ENCODE measurements around the gene BLOC1S4.

BLOC1S4 gene

GRCh38 chr4:6733358-6734164, 17.6 kb downstream of the BLOC1S4 start:
- no peak for TF ChIP-seq CTCF (IDR thresholded peaks at IDR 0.05; ENCODE audit: low read depth, low read length, missing control alignments)
- H3K27ac ChIP-seq = no peak overlapping the region
- H3K27me3 ChIP-seq (replicated peaks) = no peaks in the 10 kb centered on the region
- in situ Hi-C loops (cut with HindIII; ENCODE audit: low pct_ligation_motif_present, low sequenced_read_pairs) = loop anchor here (25.0 kb wide), 1 partner anchor 129 kb away; no protein-coding TSS in a partner anchor
- DNase-seq = no peak
- no peaks in the 10 kb centered on the region for H3K36me3 ChIP-seq (replicated peaks)
- no peak overlapping the region for H3K4me3 ChIP-seq (ENCODE audit: low read depth, low read length)

- in situ Hi-C loops (cut with HindIII; ENCODE audit: low pct_ligation_motif_present, low sequenced_read_pairs) = loop anchor here (25.0 kb wide), 1 partner anchor 128 kb away; no protein-coding TSS in a partner anchor
- Histone ChIP-seq H3K27me3 (replicated peaks) (no peaks in the 10 kb centered on the region), H3K36me3 (replicated peaks) (no peaks in the 10 kb centered on the region), H3K4me3 (ENCODE audit: low read depth, low read length) (no peak overlapping the region), H3K27ac (no peak overlapping the region)
- no peak for DNase-seq
- TF ChIP-seq CTCF (IDR thresholded peaks at IDR 0.05; ENCODE audit: low read depth, low read length, missing control alignments) = no peak
Measured at GRCh38 chr4:6734165-6734786, 18.3 kb downstream of the BLOC1S4 start.

GRCh38 chr4:6739920-6740319, 23.9 kb downstream of the BLOC1S4 start:
- TF ChIP-seq CTCF (IDR thresholded peaks at IDR 0.05; ENCODE audit: low read depth, low read length, missing control alignments) = no peak
- no peaks in the 10 kb centered on the region for H3K36me3 ChIP-seq (replicated peaks)
- in situ Hi-C loops (cut with HindIII; ENCODE audit: low pct_ligation_motif_present, low sequenced_read_pairs) = loop anchor here (25.0 kb wide), 1 partner anchor 122 kb away; no protein-coding TSS in a partner anchor

GRCh38 chr4:6740347-6740746, 24.4 kb downstream of the BLOC1S4 start:
- no peak for TF ChIP-seq CTCF (IDR thresholded peaks at IDR 0.05; ENCODE audit: low read depth, low read length, missing control alignments)
- DNase-seq = no peak
- H3K36me3 ChIP-seq (replicated peaks) = no peaks in the 10 kb centered on the region
- H3K27me3 ChIP-seq (replicated peaks) = no peaks in the 10 kb centered on the region
- H3K4me3 ChIP-seq (ENCODE audit: low read depth, low read length) = no peak overlapping the region
- in situ Hi-C loops (cut with HindIII; ENCODE audit: low pct_ligation_motif_present, low sequenced_read_pairs) = loop anchor here (25.0 kb wide), 1 partner anchor 122 kb away; no protein-coding TSS in a partner anchor
- no peak overlapping the region for H3K27ac ChIP-seq

More at GRCh38 chr4:6739920-6740319, 23.9 kb downstream of the BLOC1S4 start:
- no peak overlapping the region for H3K27ac ChIP-seq
- DNase-seq = no peak
- no peak overlapping the region for H3K4me3 ChIP-seq (ENCODE audit: low read depth, low read length)
- no peaks in the 10 kb centered on the region for H3K27me3 ChIP-seq (replicated peaks)

GRCh38 chr4:6742507-6742906, 26.5 kb downstream of the BLOC1S4 start:
- in situ Hi-C loops (cut with HindIII; ENCODE audit: low pct_ligation_motif_present, low sequenced_read_pairs) = loop anchor here (25.0 kb wide), 1 partner anchor 120 kb away; no protein-coding TSS in a partner anchor
- no peak overlapping the region for H3K4me3 ChIP-seq (ENCODE audit: low read depth, low read length)
- TF ChIP-seq CTCF (IDR thresholded peaks at IDR 0.05; ENCODE audit: low read depth, low read length, missing control alignments) = no peak
- H3K27me3 ChIP-seq (replicated peaks) = no peaks in the 10 kb centered on the region
- DNase-seq = no peak
- no peaks in the 10 kb centered on the region for H3K36me3 ChIP-seq (replicated peaks)
- H3K27ac ChIP-seq = no peak overlapping the region
